ENCODE results near the gene TRAF3IP3. TPM values are rescaled to one million over a fixed set of nuclear protein-coding genes. Genes with fewer than 3 reads are reported as not detected.
A peak's percentile ranks its signal among the peaks of the same experiment; 100 is the strongest.

Gene TRAF3IP3
- total RNA-seq, 6 experiments from 2014 or later, result 0.95 to 7.7 (median 1.6) TPM

DNA sequence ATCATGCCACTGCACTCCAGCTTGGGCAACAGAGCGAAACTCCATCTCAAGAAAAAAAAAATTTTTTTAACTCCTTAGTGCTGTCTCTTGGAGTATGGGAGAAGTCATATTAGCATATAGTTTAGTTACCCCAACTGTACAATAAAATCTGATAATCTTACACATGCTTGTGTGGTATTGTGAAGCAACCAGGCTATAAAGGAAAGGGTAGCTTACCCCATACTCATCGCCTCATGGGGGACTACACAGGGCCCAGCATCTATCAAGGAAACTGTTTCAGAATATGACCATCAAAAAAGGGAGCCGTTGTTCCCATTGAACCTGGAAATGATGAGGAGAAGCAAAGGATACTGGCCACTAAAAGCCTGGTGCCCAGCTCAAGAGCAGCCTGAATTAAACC lies 3.0 kb upstream of the TRAF3IP3 start:
- DNase-seq (no peak), ATAC-seq (no peak)
- Histone ChIP-seq H3K27ac (no peak overlapping the region), H3K4me1 (peaks cover 0 to 16% (median 2%) of the 10 kb centered on the region in 4 donors), H3K27me3 (no peaks in the 10 kb centered on the region), H3K36me3 (no peaks in the 10 kb centered on the region), H3K9me3 (no peaks in the 10 kb centered on the region), H3K4me3 (no peak overlapping the region)
- intact Hi-C loops (cut with DNase I), result no loop called here
- 85% methylated on average over 2 of the region's 3 CpGs for WGBS (ENCODE audit: insufficient coverage, low coverage, low lambda C conversion rate, missing lambda C conversion rate)
- no peak for TF ChIP-seq POLR2A (IDR thresholded peaks at IDR 0.05)
- TF ChIP-seq, protein P1, sequence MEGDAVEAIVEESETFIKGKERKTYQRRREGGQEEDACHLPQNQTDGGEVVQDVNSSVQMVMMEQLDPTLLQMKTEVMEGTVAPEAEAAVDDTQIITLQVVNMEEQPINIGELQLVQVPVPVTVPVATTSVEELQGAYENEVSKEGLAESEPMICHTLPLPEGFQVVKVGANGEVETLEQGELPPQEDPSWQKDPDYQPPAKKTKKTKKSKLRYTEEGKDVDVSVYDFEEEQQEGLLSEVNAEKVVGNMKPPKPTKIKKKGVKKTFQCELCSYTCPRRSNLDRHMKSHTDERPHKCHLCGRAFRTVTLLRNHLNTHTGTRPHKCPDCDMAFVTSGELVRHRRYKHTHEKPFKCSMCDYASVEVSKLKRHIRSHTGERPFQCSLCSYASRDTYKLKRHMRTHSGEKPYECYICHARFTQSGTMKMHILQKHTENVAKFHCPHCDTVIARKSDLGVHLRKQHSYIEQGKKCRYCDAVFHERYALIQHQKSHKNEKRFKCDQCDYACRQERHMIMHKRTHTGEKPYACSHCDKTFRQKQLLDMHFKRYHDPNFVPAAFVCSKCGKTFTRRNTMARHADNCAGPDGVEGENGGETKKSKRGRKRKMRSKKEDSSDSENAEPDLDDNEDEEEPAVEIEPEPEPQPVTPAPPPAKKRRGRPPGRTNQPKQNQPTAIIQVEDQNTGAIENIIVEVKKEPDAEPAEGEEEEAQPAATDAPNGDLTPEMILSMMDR (IDR thresholded peaks at IDR 0.05), result no peak

DNA sequence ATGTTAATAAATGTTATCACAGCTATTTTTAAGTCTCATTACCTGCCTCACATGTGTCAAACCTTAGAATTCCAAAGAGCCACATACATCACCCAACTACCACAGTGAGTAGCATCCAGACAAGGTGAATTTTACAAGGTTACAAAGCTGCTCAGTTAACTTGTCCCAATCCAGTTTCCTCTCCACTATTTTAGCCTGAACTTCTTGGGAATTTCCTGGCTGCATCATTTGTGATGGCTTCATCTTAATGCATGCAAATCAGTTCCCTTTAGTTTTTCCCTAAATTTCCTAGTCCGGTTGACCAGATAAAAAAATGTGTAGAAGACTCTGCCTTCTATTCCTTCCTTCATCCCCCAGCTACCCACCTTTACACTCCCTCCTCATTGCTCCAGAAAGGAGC lies 597 bp upstream of the TRAF3IP3 start:
- no peak overlapping the region for H3K27ac ChIP-seq
- H3K4me3 ChIP-seq, result no peak overlapping the region

DNA sequence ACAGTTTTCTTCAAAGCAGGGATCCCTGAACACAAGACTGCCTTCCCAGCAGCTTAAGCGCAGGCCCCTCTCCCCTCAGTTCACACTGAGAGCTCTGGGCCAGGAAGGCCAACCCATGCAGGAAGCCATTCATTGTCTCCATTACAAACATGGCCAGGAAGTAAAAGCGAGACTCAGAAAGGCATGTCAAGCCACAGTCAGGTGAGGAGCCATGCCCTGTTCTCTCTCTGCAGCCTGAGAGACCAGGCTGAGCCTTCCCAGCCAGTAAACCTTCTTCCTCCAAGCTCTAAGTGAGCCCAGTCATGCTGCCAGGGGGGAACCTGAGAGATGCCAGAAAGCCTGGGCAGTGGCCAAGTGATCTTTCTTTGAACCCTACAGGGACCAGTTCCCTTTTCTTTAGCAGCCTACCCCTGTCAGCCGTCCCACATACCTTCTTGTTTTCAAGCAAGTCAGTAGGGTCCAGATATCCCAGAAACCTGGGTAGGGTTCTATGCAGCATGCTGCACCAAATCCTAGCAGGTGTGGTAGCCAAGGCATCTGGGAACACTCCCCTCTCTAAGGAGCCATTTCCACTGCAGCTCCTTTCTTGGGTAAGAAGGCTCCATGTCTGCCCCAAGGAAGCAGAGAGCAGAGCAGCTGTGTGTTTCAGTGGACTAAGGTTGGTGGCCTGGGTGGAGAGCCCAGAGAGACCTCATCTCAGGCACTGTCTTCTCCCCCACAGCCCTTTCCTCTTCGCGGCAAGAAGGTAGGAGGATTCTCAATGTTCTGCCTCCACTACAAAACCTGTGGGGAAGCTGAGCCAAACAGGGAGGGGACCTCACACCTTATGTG lies 977 bp downstream of the TRAF3IP3 start:
- DNase-seq (peak in 2 of 3 donors; percentile 31 to 60), ATAC-seq (peak; percentile 30 to 49 (median 46))
- H3K9me3 ChIP-seq, result no peaks in the 10 kb centered on the region
- H3K27me3 ChIP-seq, result no peaks in the 10 kb centered on the region
- TF ChIP-seq, protein P1 (IDR thresholded peaks at IDR 0.05), result no peak
- no peak for TF ChIP-seq POLR2A (IDR thresholded peaks at IDR 0.05)
- H3K4me1 ChIP-seq, result no peaks in the 10 kb centered on the region
- H3K27ac ChIP-seq, result peak overlapping the region in 2 of 3 donors; percentile 38 to 40
- H3K36me3 ChIP-seq, result no peaks in the 10 kb centered on the region
- intact Hi-C loops (cut with DNase I), result no loop called here
- peak overlapping the region in 1 of 3 donors; percentile 16 for H3K4me3 ChIP-seq
- 55% methylated on average over 4 of the region's 5 CpGs for WGBS (ENCODE audit: insufficient coverage, low coverage, low lambda C conversion rate, missing lambda C conversion rate)

More for the DNA sequence above, 597 bp upstream of the TRAF3IP3 start:
- Histone ChIP-seq H3K36me3 (no peaks in the 10 kb centered on the region), H3K27me3 (no peaks in the 10 kb centered on the region), H3K4me1 (peaks cover 0 to 4% (median 0%) of the 10 kb centered on the region in 4 donors), H3K9me3 (no peaks in the 10 kb centered on the region)
- no peak for DNase-seq
- no peak for TF ChIP-seq POLR2A (IDR thresholded peaks at IDR 0.05)
- 60% methylated on average over 1 of the region's 1 CpG for WGBS (ENCODE audit: insufficient coverage, low coverage, low lambda C conversion rate, missing lambda C conversion rate)
- intact Hi-C loops (cut with DNase I), result no loop called here
- no peak for ATAC-seq

DNA sequence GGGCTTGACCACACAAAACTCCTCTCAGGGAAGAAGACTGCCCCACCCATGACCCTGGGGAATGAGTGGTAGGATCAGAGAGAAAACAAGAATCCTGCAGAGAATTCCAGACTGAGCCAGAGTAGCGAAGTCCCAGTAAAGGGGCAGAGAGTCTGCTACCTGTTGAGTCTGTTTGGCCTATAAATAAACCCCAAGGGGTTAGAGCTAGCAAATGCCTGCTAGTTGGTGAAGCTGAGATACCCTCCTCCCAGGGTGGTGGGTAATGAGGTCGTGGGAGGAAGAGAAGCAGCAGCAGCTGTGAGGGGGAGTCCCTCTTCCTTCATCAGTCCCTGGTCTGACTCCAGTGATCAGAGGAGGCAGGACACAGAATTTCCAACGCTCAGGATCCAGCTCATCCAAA lies 2.5 kb downstream of the TRAF3IP3 start:
- no peak for DNase-seq
- Histone ChIP-seq H3K4me1 (no peaks in the 10 kb centered on the region), H3K9me3 (no peaks in the 10 kb centered on the region), H3K4me3 (no peak overlapping the region), H3K27me3 (no peaks in the 10 kb centered on the region), H3K27ac (no peak overlapping the region), H3K36me3 (no peaks in the 10 kb centered on the region)
- intact Hi-C loops (cut with DNase I), result no loop called here
- TF ChIP-seq POLR2A (IDR thresholded peaks at IDR 0.05), result no peak
- TF ChIP-seq, protein P1 (IDR thresholded peaks at IDR 0.05), result no peak
- WGBS (ENCODE audit: insufficient coverage, low coverage, low lambda C conversion rate, missing lambda C conversion rate), result 51% methylated on average over 3 of the region's 3 CpGs
- no peak for ATAC-seq

DNA sequence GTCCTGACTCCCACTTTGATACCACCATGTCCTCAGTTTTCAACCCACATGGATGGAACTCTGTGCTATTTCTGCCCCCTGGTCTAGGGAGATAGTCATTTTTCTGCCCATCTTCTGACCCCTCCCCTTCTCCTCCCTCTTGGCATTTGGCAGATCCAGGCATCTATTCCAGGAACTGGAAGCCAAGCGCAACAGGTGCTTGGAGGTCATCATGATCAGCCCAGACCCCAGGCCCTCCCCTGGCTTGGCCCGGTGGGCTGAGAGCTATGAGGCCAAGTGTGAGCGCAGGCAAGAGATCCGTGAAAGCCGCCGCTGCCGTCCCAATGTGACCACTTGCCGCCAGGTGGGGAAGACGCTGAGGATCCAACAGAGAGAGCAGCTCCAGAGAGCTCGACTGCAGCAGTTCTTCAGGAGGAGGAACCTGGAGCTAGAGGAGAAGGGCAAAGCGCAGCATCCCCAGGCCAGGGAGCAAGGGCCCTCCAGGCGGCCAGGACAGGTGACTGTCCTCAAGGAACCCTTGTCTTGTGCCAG lies 4.0 kb downstream of the TRAF3IP3 start:
- H3K36me3 ChIP-seq, result no peaks in the 10 kb centered on the region
- H3K9me3 ChIP-seq, result no peaks in the 10 kb centered on the region
- H3K4me1 ChIP-seq, result no peaks in the 10 kb centered on the region
- no peaks in the 10 kb centered on the region for H3K27me3 ChIP-seq
- 90% methylated on average over 2 of the region's 12 CpGs for WGBS (ENCODE audit: insufficient coverage, low coverage, low lambda C conversion rate, missing lambda C conversion rate)
- no peak overlapping the region for H3K4me3 ChIP-seq
- DNase-seq, result no peak
- no peak for ATAC-seq
- no peak overlapping the region for H3K27ac ChIP-seq
- intact Hi-C loops (cut with DNase I), result loop anchor here in 1 of 2 donors (10.0 kb wide), 1 partner anchor 165 kb away; no protein-coding TSS in a partner anchor
- TF ChIP-seq POLR2A (IDR thresholded peaks at IDR 0.05), result no peak
- TF ChIP-seq, protein P1 (IDR thresholded peaks at IDR 0.05), result no peak

All from right lobe of liver (tissue), 6 donors.